Kasumi-1 (cell line): ENCODE data around the gene CYB5R3.
A peak's percentile ranks its signal among the peaks of the same experiment; 100 is the strongest.

ENCODE experiments used
- DNase-seq, 2 experiments: peaks; one replicate each; lab custom pipeline; 2025; lab: John Stamatoyannopoulos, UW

The CYB5R3 gene

GRCh38 chr22:42645341-42645937, 3.8 kb downstream of the CYB5R3 start:
- no peak for DNase-seq

DNA sequence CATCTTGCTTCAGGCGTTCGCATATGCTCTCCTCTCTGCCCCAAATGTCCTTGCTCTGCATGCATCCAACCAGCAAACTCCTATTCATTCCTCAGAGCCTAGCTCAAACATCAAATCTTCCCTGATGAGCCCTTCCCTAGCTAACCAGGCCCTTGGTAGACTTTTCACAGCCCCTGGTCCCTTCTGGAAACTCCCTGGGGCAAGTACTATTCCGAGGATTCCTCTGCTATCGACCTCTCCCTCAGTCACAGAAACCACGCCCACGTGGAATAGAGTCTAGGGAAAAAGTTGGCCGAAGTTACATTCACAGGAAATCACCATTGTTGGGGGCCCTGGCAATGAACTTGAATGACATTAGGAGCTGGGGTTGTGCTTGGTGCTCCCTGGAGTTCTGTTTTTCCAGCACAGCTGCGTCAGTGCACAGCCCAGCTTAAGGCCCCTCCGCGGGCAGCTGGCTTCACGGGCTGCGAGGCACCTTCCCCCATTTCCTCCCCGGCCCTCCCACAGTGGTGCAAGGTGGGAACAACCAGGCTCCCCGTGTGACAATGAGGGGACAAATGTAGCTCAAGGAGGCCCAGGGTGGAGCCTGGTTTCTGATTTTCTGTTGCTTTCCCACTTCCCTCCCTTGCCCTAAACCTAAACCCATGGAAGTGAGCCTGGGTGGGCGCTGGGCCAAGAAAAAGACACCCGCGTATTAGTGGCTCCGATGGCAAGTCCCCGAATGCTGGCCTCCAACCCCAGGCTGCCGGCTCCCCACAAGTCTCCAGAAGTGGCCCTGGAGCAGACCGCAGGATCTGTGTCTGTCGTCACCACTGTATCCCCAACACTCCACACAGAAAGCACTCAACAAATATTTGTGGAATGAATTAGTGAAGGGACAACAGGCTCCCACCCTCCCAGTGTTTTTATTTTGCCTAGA, 4.5 kb downstream of the CYB5R3 start:
- DNase-seq = peak; percentile 39 to 41

DNA sequence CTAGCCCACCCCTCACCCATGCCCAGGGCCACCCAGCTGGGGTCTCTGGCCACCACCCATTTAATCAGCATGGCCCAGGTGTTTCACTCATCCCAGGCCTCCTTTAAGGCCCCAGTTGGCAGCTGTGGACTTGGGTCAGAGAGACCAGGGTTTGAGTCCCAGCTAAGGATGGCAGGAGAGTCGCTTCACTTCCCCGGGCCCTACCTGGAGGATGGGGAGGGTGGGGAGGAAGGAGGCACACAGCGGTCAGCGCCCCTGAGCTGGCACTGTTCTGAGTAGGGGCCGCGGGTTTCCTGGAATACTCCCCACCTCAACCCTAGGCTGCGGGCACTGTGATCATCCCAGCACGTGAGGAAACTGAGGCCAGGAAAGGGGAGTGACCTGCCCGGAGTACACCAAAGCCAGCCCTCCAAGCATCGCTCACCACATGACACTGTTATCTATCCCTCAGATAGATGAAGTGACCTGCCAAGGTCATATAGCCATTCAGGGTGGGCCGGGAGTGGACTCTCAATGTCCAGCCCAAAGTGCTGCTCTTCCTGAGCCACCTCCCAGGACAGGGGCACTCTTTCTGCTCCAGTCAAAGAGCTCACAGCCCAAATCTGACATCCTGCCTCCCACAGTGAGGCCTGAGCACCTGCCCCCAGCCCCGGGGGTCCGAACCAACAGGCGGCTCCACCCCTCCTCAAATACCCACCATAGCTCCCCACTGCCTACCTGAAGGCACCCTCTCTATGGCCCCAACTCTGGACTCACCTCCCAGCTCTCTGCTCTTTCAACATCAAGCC, 5.4 kb downstream of the CYB5R3 start:
- DNase-seq = no peak

DNA sequence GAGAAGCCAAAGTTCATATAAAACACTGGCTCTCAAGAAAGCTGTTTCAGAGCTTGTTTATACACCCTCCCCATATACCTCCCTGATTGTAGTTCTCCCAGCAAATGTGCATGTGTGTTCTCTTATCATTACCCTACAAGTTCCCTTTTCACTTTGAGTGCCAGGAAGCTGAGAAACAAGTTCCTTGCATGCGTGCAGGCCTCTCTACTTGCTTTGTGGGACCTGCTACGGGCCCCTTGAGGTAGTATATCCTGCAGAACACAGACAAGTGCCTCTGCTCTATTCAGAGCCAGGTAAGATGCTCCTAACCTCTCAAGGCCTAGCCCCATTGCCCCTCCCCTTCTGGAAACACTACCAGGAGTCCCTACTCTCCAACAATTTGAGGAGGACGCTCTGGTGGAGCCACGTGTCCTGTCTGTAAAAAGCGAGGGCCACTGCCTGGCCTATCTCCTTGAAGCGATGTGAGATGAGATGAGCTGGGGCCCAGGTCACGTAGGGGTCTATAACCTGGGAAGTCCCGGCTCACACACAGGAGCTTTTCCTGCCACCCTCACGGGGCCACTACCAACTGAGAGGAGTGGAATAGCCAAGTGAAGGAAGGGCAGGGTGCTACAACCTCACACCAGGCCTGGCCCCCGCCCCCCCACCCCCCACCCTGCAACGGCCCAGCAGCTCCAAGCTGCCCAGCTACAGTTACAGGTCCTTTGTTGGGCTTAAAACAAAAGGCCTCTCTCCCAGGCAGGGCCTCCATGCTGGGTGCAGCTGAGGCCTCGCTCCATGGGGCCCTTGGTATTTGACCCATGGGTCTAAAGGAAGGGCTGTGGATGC, 6.2 kb downstream of the CYB5R3 start:
- peak; percentile 71 to 79 for DNase-seq

DNA sequence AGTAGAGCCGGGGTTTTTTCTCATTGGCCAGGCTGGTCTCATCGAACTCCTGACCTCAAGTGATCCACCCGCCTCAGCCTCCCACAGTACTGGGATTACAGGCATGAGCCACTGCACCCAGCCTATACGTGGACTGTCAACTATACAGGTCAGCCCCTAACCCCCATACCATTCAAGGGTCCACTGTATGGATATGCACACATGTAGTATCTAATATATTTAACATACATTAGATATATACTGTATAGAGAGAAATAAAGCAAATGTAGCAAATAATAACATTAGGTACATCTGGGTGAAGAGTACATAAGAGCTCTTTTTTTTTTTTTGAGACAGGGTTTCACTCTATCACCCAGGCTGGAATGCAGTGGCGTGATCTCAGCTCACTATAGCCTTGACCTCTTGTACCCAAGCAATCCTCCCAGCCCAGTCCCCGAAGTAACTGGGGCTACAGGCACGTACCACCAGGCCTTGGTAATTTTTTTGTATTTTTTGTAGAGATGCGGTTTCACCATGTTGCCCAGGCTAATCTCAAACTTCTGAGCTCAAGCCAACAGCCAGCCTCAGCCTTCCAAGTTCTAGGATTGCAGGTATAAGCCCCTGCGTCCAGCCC, 7.3 kb downstream of the CYB5R3 start:
- no peak for DNase-seq

GRCh38 chr22:42639541-42640241, 9.5 kb downstream of the CYB5R3 start:
- no peak for DNase-seq

GRCh38 chr22:42637555-42637954, 11.6 kb downstream of the CYB5R3 start:
- no peak for DNase-seq

GRCh38 chr22:42636506-42636905, 12.7 kb downstream of the CYB5R3 start:
- DNase-seq = no peak

GRCh38 chr22:42635531-42635930, 13.7 kb downstream of the CYB5R3 start:
- DNase-seq = no peak

GRCh38 chr22:42633013-42633412, 16.2 kb downstream of the CYB5R3 start:
- no peak for DNase-seq

GRCh38 chr22:42632096-42632495, 17.1 kb downstream of the CYB5R3 start:
- no peak for DNase-seq

DNA sequence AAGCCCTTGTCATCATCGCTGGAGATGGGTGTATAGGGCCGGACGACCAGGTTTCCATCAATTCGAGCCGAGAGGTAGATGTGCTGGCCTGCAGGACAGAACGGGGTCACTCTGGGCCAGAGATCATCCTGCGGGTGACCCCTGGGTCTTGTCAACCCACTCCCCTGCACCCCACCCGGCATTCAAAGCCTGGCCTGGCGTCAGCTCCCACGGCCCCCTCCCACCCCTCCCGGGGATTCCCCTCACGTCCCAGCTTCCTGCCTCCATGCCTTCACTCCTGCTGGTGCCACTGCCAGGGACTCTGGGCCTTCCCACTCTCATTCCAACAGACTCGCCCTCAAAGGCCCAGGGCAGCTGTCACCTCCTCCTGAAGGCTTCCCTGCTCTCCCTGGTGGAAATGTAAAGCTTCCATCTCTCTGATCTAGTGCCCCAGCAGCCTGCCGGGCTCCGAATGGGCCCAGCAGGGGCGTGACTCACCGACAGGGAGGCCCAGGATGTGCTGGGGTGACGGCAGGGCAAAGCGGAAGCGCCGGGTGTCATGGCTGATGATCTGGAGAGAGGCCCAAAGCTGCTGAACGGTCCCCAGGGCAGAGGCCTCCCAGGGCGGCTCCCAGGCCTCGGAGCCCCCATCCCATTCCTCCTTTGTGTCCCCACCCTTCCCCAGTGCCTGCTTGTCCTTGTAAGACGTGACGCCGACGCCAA, 18.1 kb downstream of the CYB5R3 start:
- DNase-seq = no peak

GRCh38 chr22:42630211-42630610, 19.0 kb downstream of the CYB5R3 start:
- DNase-seq = no peak

DNA sequence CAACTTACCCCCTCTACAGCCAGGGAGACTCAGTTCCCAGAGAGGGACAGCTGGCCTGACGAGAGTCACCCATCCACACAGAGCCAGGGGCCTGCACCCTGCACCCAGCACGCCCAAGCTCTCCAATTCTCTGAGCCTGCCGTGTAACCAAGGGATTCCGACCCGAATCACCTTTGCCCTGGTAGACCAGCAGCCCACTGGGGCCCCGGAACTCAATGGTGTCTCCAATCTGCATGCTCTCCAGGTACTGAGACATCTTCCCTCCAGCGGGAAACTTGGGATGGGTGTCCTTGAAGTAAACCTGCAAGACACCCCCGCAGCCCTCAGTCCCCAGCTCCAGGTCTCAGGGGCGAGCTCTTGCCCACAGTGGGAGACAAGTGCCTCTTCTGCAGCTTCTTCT, 21.2 kb downstream of the CYB5R3 start:
- DNase-seq = no peak

GRCh38 chr22:42626951-42627625, 22.1 kb downstream of the CYB5R3 start:
- DNase-seq = no peak

DNA sequence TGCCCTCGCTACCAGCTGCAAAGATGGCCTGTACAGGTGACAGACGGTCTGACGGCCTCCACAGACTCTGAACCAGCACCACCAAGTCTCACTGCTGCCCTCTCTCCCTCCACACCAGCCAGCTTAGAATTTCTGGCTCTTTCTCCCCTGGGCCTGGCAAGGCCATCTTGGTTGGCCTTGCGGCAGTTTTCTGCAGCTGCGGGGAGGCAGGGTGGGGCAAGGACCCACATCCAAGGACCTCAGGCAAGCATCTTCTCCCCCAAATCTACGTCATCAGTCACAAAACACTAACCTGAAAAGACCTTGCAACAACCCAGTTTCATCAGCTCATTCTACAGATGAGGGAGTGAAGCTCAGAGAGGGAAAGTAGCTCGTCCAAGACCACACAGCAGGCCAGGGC, 22.8 kb downstream of the CYB5R3 start:
- DNase-seq = no peak

- no peak for DNase-seq
These were observed 23.8 kb downstream of the CYB5R3 start for GRCh38 chr22:42625416-42625815.

DNA sequence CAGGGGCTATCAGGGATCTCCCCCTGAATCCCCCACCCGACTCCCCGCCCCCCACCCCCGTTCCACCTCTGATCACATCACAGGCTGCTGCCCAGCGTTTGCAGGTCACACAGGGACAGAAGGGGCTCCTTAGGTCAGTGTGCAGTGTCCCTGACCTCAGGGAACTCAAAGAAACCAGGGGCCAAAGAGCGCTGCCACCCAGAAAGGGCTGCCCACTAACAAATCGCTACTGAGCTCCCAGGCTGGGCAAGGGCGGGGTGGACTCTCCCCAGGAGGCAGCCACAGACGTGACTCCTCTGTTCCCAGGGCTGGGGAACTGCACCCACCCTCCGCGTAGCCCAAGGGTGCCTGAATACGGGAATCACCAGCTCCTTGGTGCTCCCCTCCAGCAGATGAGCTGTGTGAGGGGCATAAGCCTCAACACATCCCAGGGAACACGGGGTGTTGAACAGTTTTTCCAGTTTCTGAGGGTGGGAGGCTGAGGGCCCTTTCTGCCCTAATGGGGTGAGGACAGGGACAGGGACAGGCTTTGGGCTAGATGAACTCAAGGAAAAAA, 24.6 kb downstream of the CYB5R3 start:
- no peak for DNase-seq

- no peak for DNase-seq
These were observed 25.3 kb downstream of the CYB5R3 start for GRCh38 chr22:42623756-42624441.
